GM12801 (cell line): ENCODE results near the gene PTPRT.

Source experiments
- CTCF ChIP-seq: IDR thresholded peaks from one replicate; pipeline ENCODE4 v1.5.1; 2011; ENCODE audit warnings: control low read depth; ENCODE audit not compliant: insufficient read length; ENCODE audit errors: extremely low read depth

Gene PTPRT

GRCh38 chr20:42974347-42974746 is 215.4 kb downstream of the PTPRT start:
- TF ChIP-seq CTCF, result no peak

- no peak for TF ChIP-seq CTCF
Measured at GRCh38 chr20:42972591-42972990, 217.1 kb downstream of the PTPRT start.

GRCh38 chr20:42968746-42969145 is 221.0 kb downstream of the PTPRT start:
- TF ChIP-seq CTCF, result no peak

GRCh38 chr20:42963796-42964195 is 225.9 kb downstream of the PTPRT start:
- no peak for TF ChIP-seq CTCF

- TF ChIP-seq CTCF, result no peak
Measured at GRCh38 chr20:42961771-42962170, 227.9 kb downstream of the PTPRT start.

- no peak for TF ChIP-seq CTCF
Measured at GRCh38 chr20:42959996-42960395, 229.7 kb downstream of the PTPRT start.

- no peak for TF ChIP-seq CTCF
Measured at GRCh38 chr20:42958367-42959069, 231.2 kb downstream of the PTPRT start.
